ENCODE data around the gene ENTPD1. TPM values are rescaled to one million over a fixed set of nuclear protein-coding genes. Genes with fewer than 3 reads are reported as not detected.

The ENTPD1 gene
- total RNA-seq, 1 experiment from 2014 or later = 0.11 TPM

DNA sequence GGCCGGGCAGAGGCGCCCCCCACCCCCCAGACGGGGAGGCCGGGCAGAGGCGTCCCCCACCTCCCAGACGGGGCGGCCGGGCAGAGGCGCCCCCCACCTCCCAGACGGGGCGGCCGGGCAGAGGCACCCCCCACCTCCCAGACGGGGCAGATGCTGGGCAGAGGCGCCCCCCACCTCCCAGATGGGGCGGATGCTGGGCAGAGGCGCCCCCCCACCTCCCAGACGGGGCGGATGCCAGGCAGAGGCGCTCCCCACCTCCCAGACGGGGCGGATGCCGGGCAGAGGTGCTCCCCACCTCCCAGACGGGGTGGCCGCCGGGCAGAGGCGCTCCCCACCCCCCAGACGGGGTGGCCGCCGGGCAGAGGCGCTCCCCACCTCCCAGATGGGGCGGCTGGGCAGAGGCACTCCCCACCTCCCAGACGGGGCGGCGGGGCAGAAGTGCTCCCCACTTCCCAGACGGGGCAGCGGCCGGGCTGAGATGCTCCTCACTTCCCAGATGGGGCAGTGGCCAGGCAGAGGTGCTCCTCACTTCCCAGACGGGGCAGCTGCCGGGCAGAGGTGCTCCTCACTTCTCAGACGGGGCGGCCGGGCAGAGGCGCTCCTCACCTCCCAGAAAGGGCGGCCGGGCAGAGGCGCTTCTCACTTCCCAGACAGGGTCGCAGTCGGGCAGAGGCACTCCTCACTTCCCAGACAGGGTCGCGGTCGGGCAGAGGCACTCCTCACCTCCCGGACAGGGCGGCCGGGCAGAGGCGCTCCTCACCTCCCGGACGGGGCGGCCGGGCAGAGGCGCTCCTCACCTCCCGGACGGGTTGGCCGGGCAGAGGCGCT lies 53.6 kb downstream of the ENTPD1 start:
- no peak overlapping the region for H2AFZ ChIP-seq (ENCODE audit: low read length)
- H3K79me2 ChIP-seq (ENCODE audit: low read length) = no peaks in the 10 kb centered on the region
- DNase-seq = no peak

DNA sequence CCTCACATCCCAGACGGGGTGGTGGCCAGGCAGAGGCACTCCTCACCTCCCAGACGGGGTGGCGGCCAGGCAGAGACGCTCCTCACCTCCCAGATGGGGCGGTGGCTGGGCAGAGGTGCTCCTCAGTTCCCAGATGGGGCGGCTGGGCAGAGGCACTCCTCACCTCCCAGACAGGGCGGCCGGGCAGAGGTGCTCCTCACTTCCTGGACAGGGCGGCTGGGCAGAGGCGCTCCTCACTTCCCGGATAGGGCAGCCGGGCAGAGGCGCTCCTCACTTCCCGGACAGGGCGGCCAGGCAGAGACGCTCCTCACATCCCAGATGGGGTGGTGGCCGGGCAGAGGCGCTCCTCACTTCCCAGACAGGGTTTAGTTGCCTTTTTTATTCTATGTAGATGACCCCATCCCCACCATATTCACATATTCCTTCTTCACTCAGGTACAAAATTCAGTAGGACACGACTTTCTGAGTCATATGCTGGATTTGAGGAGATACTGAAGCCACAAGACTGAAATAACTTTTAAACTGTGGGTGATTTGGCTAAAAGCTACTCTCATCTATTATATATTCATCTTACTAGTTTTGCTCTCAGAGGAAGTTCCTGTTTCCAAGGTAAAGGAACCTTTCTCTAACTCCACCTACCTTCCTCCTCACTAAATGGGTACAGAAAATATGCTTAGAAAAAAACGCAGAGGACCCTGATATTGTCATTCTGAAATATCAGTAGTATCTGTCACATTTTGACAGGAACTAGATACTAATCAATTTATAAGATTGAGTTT lies 54.4 kb downstream of the ENTPD1 start:
- no peak overlapping the region for H3K27ac ChIP-seq (ENCODE audit: low read length)
- H3K9me3 ChIP-seq (ENCODE audit: low read length) = no peaks in the 10 kb centered on the region
- H2AFZ ChIP-seq (ENCODE audit: low read length) = no peak overlapping the region
- H3K9ac ChIP-seq (ENCODE audit: low read length) = no peak overlapping the region
- H4K20me1 ChIP-seq (ENCODE audit: insufficient read depth, low read depth, low read length) = no peaks in the 10 kb centered on the region
- no peaks in the 10 kb centered on the region for H3K79me2 ChIP-seq (ENCODE audit: low read length)
- no peaks in the 10 kb centered on the region for H3K36me3 ChIP-seq (ENCODE audit: insufficient read depth, low read length)
- no peak overlapping the region for H3K4me2 ChIP-seq (ENCODE audit: low read depth, low read length, poor library complexity, severe bottlenecking)
- H3K9me2 ChIP-seq (replicated peaks; ENCODE audit: insufficient read depth, low read length) = no peaks in the 10 kb centered on the region
- no peaks in the 10 kb centered on the region for H3K27me3 ChIP-seq (ENCODE audit: low read length)
- H3K4me1 ChIP-seq (ENCODE audit: low read length) = no peaks in the 10 kb centered on the region
- H3K4me3 ChIP-seq (ENCODE audit: low read length) = no peak overlapping the region
- no peak for DNase-seq

More for the DNA sequence above, 53.6 kb downstream of the ENTPD1 start:
- Histone ChIP-seq H3K9ac (ENCODE audit: low read length) (no peak overlapping the region), H3K9me2 (replicated peaks; ENCODE audit: insufficient read depth, low read length) (no peaks in the 10 kb centered on the region), H3K27me3 (ENCODE audit: low read length) (no peaks in the 10 kb centered on the region), H3K4me2 (ENCODE audit: low read depth, low read length, poor library complexity, severe bottlenecking) (no peak overlapping the region), H4K20me1 (ENCODE audit: insufficient read depth, low read depth, low read length) (no peaks in the 10 kb centered on the region), H3K27ac (ENCODE audit: low read length) (no peak overlapping the region), H3K36me3 (ENCODE audit: insufficient read depth, low read length) (no peaks in the 10 kb centered on the region), H3K4me1 (ENCODE audit: low read length) (no peaks in the 10 kb centered on the region), H3K4me3 (ENCODE audit: low read length) (no peak overlapping the region), H3K9me3 (ENCODE audit: low read length) (no peaks in the 10 kb centered on the region)

DNA sequence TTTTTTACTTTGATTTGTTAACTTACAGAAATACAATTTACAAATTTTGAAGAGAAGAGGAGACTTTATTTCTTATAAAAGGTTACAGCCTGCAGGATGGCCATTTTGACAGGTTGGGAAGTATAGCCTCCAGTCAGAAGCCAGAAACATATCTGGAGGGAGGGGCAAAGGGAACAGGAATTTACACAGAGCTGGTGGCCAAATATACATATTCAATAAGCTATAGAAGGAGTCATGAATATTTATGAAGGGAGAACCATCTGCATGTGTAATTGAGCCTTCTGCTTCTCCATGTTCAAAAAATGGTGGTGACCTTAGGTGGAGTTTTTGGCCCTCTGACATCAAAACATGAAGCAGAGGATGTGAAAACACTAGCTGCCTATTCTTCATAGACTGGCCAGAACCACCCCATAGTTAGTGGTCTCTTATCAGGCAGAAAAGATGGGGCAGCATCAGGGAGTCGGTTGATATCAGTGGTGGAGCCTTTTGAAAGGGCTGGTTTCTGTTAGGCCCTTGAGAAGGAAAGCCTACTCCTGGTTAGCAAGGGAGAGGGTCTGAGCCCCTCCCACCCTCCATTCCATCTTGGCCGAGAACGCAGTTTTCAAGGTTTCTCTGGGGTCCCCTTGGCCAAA lies 57.2 kb downstream of the ENTPD1 start:
- Histone ChIP-seq H3K27ac (ENCODE audit: low read length) (no peak overlapping the region), H3K4me3 (ENCODE audit: low read length) (no peak overlapping the region), H3K9ac (ENCODE audit: low read length) (no peak overlapping the region), H3K36me3 (ENCODE audit: insufficient read depth, low read length) (no peaks in the 10 kb centered on the region), H3K79me2 (ENCODE audit: low read length) (no peaks in the 10 kb centered on the region), H3K27me3 (ENCODE audit: low read length) (no peaks in the 10 kb centered on the region), H3K9me2 (replicated peaks; ENCODE audit: insufficient read depth, low read length) (no peaks in the 10 kb centered on the region), H3K4me2 (ENCODE audit: low read depth, low read length, poor library complexity, severe bottlenecking) (no peak overlapping the region), H3K4me1 (ENCODE audit: low read length) (no peaks in the 10 kb centered on the region), H3K9me3 (ENCODE audit: low read length) (no peaks in the 10 kb centered on the region), H2AFZ (ENCODE audit: low read length) (no peak overlapping the region), H4K20me1 (ENCODE audit: insufficient read depth, low read depth, low read length) (no peaks in the 10 kb centered on the region)
- DNase-seq = no peak

- Histone ChIP-seq H2AFZ (ENCODE audit: low read length) (no peak overlapping the region), H3K4me2 (ENCODE audit: low read depth, low read length, poor library complexity, severe bottlenecking) (no peak overlapping the region), H3K79me2 (ENCODE audit: low read length) (no peaks in the 10 kb centered on the region), H3K4me1 (ENCODE audit: low read length) (no peaks in the 10 kb centered on the region), H4K20me1 (ENCODE audit: insufficient read depth, low read depth, low read length) (no peaks in the 10 kb centered on the region), H3K27ac (ENCODE audit: low read length) (no peak overlapping the region), H3K36me3 (ENCODE audit: insufficient read depth, low read length) (no peaks in the 10 kb centered on the region), H3K9me2 (replicated peaks; ENCODE audit: insufficient read depth, low read length) (no peaks in the 10 kb centered on the region), H3K9ac (ENCODE audit: low read length) (no peak overlapping the region), H3K4me3 (ENCODE audit: low read length) (no peak overlapping the region), H3K27me3 (ENCODE audit: low read length) (no peaks in the 10 kb centered on the region), H3K9me3 (ENCODE audit: low read length) (no peaks in the 10 kb centered on the region)
- DNase-seq = no peak
These were observed 58.2 kb downstream of the ENTPD1 start for GRCh38 chr10:95814011-95814727.

- Histone ChIP-seq H3K9me2 (replicated peaks; ENCODE audit: insufficient read depth, low read length) (no peaks in the 10 kb centered on the region), H3K4me2 (ENCODE audit: low read depth, low read length, poor library complexity, severe bottlenecking) (no peak overlapping the region), H3K36me3 (ENCODE audit: insufficient read depth, low read length) (no peaks in the 10 kb centered on the region), H3K79me2 (ENCODE audit: low read length) (no peaks in the 10 kb centered on the region), H2AFZ (ENCODE audit: low read length) (no peak overlapping the region), H3K4me3 (ENCODE audit: low read length) (no peak overlapping the region), H3K27me3 (ENCODE audit: low read length) (no peaks in the 10 kb centered on the region), H4K20me1 (ENCODE audit: insufficient read depth, low read depth, low read length) (no peaks in the 10 kb centered on the region), H3K9me3 (ENCODE audit: low read length) (no peaks in the 10 kb centered on the region), H3K4me1 (ENCODE audit: low read length) (no peaks in the 10 kb centered on the region), H3K27ac (ENCODE audit: low read length) (no peak overlapping the region), H3K9ac (ENCODE audit: low read length) (no peak overlapping the region)
- DNase-seq = no peak
These were observed 59.2 kb downstream of the ENTPD1 start for GRCh38 chr10:95815133-95815532.

- Histone ChIP-seq H3K4me1 (ENCODE audit: low read length) (no peaks in the 10 kb centered on the region), H3K4me3 (ENCODE audit: low read length) (no peak overlapping the region), H3K27me3 (ENCODE audit: low read length) (no peaks in the 10 kb centered on the region), H3K36me3 (ENCODE audit: insufficient read depth, low read length) (no peaks in the 10 kb centered on the region), H3K79me2 (ENCODE audit: low read length) (no peaks in the 10 kb centered on the region), H3K27ac (ENCODE audit: low read length) (no peak overlapping the region), H4K20me1 (ENCODE audit: insufficient read depth, low read depth, low read length) (no peaks in the 10 kb centered on the region), H3K9me2 (replicated peaks; ENCODE audit: insufficient read depth, low read length) (no peaks in the 10 kb centered on the region), H3K9ac (ENCODE audit: low read length) (no peak overlapping the region), H3K9me3 (ENCODE audit: low read length) (no peaks in the 10 kb centered on the region), H3K4me2 (ENCODE audit: low read depth, low read length, poor library complexity, severe bottlenecking) (no peak overlapping the region), H2AFZ (ENCODE audit: low read length) (no peak overlapping the region)
- DNase-seq = no peak
These were observed 59.8 kb downstream of the ENTPD1 start for GRCh38 chr10:95815701-95816240.

DNA sequence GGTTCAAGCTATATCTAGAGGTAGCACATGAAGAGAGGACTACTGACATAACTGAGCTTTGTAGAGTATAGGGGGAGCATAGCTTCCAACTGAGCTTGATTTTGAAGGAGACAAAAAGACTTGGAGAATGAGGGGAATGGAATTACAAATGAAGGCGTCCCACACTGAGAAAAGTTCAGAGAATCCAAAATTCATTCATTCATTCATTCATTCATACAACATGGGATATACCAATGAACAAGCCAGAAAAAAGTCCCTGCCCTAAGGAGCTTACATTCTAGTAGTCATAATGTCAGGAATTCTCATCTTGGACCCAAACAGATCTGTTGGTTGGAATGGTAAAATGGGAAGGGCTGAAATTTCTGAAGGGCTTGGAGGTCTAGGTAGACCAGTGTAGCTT lies 62.0 kb downstream of the ENTPD1 start:
- Histone ChIP-seq H4K20me1 (ENCODE audit: insufficient read depth, low read depth, low read length) (no peaks in the 10 kb centered on the region), H3K4me1 (ENCODE audit: low read length) (no peaks in the 10 kb centered on the region), H3K79me2 (ENCODE audit: low read length) (no peaks in the 10 kb centered on the region), H3K36me3 (ENCODE audit: insufficient read depth, low read length) (no peaks in the 10 kb centered on the region), H3K9me2 (replicated peaks; ENCODE audit: insufficient read depth, low read length) (no peaks in the 10 kb centered on the region), H3K4me2 (ENCODE audit: low read depth, low read length, poor library complexity, severe bottlenecking) (no peak overlapping the region), H3K27ac (ENCODE audit: low read length) (no peak overlapping the region), H3K27me3 (ENCODE audit: low read length) (no peaks in the 10 kb centered on the region), H3K9me3 (ENCODE audit: low read length) (no peaks in the 10 kb centered on the region), H2AFZ (ENCODE audit: low read length) (no peak overlapping the region), H3K9ac (ENCODE audit: low read length) (no peak overlapping the region), H3K4me3 (ENCODE audit: low read length) (no peak overlapping the region)
- no peak for DNase-seq

Measured in Karpas-422 (cell line).